GM12873 (cell line): ENCODE data around the gene APOBR.

Source experiments
- TF ChIP-seq, protein P1 (sequence below): IDR thresholded peaks from 2 replicates; pipeline ENCODE4 v1.5.1; 2012; ENCODE audit warnings: low read depth, mild to moderate bottlenecking, moderate library complexity, low read length, control low read depth; ENCODE audit not compliant: insufficient read depth; ENCODE audit errors: missing control alignments

APOBR gene

DNA sequence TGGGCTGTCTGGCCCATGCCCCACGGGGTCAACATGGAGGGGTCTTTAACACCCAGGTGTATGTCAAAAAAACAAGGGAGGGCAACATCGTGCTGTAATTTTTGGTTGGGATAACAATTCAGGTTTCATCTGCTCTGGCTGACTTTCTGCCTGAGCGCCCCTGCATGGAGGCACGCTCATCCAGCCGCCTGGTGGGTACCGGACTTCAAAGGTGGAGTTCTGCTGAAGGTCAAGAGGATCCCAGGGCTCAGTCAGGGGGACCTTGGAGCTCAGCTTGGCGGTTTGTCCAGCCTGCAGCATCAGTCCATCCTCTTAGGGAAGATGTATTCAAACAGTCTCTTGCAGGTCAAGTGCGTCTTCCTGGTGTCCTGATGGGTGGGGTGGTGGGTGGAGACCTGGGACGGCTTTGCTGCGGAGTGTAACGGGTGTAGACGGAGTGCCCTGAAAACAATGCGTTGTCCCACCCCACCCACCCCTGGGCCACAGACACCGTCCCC is 53.9 kb downstream of the APOBR start:
- TF ChIP-seq, protein P1, sequence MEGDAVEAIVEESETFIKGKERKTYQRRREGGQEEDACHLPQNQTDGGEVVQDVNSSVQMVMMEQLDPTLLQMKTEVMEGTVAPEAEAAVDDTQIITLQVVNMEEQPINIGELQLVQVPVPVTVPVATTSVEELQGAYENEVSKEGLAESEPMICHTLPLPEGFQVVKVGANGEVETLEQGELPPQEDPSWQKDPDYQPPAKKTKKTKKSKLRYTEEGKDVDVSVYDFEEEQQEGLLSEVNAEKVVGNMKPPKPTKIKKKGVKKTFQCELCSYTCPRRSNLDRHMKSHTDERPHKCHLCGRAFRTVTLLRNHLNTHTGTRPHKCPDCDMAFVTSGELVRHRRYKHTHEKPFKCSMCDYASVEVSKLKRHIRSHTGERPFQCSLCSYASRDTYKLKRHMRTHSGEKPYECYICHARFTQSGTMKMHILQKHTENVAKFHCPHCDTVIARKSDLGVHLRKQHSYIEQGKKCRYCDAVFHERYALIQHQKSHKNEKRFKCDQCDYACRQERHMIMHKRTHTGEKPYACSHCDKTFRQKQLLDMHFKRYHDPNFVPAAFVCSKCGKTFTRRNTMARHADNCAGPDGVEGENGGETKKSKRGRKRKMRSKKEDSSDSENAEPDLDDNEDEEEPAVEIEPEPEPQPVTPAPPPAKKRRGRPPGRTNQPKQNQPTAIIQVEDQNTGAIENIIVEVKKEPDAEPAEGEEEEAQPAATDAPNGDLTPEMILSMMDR, result no peak
